G401.6 (cell line): ENCODE results near the gene TVP23C.

Source experiments
- FAIRE-seq: peaks from 2 replicates; lab custom pipeline; 2012; peaks lifted over from hg19 to GRCh38; lab: Jason Lieb, UNC

The TVP23C gene

DNA sequence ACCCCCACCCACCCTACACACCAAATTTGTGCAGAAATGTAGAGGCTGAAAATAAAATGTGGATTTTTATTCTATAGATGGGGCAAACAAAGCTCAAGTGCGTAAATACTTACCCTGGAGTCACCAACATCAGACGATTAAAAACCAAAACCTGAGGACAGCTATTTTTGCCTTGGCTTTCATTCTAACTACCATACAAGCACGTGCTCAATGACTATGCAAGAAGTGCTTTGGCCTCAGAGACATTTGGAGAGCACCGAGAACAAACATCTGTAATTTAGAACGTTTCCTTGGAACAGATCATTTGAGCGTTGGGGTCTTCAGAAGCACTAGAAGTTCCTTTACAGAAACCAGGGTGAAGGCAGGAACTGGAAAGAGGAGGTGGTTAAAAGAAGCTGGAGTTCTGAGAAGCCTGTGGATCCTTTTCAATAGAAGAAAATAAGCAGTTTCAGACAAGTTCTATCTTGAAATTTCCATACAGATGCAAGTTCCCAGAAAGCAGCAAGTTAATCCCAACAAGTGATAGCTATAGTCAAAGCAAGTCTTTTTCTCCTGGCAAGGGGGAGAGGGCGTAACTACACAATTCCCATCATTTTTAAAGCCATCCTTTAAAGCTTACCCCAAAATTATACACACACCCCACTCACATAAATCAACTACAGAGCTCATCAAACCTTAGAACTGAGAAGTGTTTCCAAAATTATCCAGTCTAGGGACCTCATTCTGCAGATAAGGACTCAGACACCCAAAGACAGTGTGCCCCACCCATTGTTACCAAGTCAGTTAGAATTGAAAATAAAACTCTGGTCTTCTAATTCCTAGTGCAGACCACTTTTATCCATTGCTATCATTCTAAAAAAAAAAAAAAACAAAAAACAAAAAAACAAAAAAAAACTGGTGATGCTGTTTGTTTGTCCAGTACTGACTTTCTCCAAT lies 66.3 kb downstream of the TVP23C start:
- FAIRE-seq: no peak

DNA sequence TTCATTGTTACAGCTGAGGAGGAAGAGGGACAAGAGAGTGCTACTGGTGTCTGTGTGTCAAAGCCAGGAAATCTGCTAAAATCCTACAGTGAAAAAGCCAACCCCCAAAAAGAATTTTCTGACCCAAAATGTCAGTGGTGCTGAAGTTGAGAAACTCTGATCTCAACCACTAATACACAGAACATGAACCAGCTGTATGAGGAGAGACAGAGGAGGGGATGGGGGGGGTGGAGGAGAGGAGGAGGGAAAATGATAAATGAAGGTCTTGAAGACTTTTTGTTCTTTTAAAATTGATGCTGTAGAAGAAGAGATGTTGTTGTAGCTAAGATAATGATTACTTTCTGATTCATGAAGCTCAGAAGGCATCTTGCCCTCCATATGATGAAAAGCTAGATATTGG lies 68.5 kb downstream of the TVP23C start:
- no peak for FAIRE-seq

DNA sequence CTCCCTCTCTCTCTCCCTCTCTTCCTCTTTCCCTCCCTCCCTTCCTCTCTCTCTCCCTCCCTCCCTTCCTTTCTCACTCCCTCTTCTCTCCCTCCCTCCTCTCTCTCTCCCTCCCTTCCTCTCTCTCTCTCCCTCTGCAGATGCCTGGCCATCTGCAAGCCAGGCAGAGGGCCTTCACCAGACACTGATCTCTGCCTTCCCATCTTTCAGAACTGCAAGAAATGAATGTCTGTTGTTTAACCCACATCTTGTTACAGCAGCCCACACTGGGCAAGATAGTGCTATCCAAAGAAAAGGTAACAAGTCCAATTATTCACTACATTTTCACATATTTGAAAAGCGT lies 69.6 kb downstream of the TVP23C start:
- no peak for FAIRE-seq

DNA sequence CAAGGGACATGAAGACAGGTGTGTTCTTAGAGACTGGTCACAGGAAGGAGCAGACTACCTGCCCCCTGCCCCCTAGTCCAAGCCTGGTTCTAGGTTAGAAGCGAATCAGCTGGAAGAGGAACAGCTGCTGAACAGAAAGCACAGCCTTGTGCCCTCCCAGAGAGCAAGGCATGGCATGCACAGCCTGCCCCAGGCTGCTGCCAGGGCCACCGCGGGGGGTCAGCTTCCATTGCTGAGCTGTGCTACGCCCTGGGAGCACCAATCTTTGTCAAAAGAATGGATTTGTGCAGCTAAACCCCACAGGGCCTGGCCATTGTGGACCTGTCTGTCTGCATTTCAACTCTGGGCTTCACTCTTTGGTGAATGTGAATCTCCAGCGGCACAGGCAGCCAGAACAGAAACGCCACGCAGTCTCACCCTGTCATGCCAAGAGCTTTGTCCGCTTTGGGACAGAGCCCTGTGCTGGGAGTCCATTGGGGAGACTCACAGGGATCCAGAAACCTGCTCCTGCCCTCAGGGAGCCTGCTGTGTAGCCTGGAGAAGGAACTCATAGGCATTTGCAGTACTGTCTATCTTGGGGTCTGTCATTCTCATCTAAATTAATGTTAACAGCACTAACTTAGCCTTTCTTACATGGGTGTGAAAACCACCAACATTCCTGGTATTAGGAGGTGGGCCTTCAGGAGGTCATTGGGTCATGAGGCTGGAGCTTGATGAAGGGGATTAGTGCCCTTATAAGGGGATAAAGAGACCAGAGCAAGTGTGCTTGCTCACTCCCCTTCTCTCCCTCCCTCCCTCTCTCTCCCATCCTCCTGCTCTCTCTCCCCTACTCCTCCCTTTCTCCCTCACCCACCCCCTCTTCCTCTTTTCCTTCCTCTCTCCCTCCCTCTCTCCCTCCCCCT lies 70.2 kb downstream of the TVP23C start:
- FAIRE-seq: no peak

DNA sequence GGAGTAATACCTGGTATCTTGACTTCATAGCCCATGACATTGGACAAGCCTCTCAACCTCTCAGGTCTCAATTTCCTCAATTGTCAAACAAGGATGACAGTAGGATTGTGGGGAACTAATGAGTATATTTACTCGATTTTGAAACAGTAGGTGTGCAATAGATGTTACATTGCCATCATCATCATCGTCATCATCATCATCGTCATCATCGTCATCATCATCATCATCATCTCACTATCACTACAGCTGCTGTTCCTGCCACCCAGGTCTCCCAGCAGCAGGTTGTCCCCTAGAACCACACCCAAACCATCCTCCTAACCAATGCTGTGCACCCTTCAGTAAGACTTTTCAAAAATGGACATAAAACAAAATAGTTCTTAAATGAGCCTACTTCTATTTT lies 71.1 kb downstream of the TVP23C start:
- FAIRE-seq: no peak

DNA sequence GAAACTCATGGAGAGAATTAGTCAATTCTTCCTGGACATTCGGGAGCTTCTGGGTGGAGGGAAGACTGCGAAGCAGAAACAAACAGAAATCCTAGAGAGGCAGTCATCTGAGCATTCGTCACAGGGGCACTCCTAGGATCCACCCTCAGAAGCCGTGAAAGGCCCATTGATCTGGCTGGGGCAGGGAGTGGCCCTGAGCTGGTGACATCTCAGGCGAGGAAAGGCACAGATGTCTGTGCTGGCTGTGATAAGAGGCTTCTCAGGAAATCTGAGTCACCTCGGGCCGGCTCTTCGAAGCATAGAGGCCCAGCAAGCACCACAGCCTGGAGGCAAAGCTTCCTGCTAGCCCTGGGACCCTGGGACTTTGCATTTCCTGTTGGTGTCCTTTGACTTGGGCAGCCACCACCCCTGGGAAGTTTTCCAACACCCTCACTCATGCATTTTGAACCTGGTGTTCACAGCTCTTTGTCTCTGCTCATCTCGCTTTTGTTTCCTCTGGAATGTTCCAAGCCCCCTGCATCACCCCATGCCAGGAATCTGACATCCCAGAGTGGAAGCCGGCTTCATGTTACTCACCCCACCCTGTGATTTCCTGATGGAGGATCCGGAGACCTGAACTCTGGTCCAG lies 72.5 kb downstream of the TVP23C start:
- FAIRE-seq: no peak

DNA sequence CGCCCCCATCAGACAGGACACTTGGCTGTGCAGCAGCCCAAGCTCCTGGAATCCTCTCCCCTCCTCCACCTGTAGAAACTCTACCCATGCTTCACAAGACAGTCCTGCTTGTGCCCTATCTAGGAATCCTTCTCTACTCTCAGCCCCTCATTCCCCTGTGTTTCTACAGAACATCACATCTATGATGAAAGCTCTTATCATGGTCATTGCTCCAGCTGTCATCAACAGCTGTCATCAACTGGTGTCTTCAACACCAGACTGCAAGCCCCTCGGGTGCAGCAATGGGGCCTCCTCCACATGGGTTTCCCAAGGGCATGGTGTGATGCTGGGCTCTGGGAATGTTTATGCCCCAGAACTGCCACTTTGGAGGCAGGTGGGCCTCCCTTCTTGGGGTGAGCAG lies 74.7 kb downstream of the TVP23C start:
- FAIRE-seq: no peak

DNA sequence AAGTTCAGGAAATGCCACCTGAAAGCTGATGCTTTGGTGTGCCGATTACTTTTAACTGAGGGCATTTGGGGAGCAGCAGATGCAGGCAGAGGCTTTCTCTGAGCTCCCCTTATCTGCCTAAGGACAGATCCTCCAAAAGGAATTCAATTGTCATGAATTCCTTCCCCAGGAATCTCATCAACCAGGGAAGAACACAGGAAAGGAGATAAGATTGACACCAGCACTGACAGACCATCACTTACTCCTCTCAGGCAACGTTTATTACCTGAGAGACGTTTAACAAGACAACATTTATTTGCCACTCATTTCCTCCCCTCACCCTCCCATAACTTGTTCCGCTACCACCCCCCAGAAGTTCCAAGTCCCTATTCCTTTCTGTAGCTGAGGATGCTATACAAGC lies 78.2 kb downstream of the TVP23C start:
- no peak for FAIRE-seq

DNA sequence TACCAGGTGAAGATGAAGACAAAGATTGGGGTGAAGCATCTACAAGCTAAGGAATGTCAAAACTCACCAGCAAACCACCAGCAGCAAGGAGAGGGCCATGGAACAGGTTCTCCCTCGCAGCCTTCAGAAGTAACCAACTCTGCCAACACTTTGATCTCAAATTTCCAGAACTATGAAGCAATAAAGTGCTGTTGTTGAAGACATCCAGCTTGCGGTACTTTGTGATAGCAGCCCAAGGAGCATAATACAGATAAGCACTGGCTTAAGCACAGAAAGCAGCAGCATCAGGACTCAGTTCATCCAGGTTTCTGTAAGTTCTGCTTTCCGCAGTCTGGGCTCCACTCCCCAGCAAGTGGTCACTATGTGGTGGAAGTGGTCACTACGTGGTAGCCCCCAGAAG lies 79.9 kb downstream of the TVP23C start:
- FAIRE-seq: no peak

DNA sequence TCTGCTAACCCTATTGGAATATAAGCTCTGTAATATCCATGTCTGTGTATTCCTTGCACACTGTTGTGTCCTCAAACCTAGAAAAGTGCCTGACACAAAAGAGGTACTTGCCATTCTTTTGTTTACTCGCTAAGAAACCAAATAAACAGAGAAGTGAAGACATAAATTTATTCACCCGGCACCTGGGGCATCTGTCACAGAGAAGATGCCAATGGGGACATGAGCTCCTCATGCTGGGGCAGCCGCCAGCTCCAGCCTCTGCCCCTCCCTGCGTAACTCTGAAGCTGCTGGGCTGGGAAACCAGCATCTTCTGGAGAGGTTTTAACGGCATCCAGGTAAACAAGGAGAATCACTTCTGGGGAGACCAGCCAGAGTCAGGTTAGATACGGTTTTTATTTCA lies 80.8 kb downstream of the TVP23C start:
- FAIRE-seq: no peak

DNA sequence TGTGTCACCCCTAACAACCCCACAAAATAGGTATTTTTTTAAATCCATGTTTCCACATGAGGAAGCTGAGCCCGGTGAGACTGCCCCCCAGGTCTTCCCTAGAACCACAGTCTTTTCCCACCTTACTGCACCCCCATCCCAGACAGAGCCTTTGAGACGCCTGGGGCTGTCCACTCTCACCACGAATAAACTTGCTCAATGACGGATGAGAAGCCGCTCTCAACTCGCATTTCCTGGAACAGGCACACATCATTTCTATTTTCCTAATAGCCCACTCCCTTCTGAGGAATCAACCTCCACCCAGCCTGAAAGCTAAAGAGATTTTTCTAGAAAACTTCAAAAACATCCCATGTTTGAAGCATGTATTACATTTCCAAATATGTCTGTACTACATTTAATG lies 81.8 kb downstream of the TVP23C start:
- FAIRE-seq: no peak

DNA sequence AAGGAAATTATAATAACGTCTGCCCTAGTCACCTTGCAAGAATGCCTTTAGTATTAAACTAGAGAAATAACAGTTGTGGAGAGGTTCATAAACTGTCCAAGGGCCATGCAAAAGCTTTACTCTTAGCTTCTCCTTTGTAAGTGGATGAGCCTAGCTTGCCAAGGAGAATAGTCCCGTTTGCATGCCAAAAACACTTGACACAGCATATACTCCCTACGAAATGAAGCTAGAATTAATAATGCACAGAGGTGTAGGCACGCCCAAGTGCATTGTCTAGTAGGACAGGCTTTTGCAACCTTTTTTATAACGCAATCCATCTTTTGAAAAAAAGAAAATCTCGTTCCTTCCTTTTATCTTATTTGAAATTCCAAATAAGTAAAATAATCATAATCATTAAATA lies 83.1 kb downstream of the TVP23C start:
- no peak for FAIRE-seq

DNA sequence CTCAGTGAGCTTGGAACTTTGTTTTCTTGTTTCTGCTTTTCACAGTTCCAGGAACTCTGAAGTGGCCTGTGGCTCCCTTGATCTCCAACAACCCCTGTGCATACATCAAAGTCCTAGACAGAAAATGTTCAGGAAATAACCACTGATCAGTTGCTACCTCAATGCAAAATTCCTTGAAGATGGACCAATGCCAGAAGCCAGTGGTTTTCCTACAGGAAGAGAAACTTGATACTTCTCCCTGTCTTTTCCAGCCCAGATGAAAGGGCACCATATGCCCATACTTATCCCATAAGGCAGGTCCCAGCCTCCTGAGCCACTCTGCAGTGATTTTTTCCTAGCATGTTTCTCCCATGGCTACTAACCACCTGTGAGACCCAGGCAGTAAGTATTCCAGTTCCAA lies 83.6 kb downstream of the TVP23C start:
- FAIRE-seq: no peak

DNA sequence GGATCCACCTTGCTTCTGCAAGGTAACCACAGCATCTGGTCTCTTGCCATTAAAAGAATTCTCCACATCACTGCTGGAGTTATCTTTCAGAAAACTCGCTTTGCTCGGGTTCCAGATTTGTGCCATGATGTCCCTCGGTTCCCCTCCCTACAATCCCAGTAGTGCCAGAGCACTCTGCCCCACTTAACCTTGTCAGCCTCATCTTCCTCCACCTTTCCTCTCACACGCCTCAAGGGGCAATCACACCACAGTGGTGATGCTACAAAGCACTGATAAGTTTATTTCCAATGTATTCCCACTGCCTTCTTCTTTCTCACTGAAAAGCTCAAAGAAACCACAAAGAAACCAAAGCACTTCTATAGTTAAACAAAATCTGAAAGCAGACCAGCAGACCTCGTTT lies 84.4 kb downstream of the TVP23C start:
- FAIRE-seq: no peak

DNA sequence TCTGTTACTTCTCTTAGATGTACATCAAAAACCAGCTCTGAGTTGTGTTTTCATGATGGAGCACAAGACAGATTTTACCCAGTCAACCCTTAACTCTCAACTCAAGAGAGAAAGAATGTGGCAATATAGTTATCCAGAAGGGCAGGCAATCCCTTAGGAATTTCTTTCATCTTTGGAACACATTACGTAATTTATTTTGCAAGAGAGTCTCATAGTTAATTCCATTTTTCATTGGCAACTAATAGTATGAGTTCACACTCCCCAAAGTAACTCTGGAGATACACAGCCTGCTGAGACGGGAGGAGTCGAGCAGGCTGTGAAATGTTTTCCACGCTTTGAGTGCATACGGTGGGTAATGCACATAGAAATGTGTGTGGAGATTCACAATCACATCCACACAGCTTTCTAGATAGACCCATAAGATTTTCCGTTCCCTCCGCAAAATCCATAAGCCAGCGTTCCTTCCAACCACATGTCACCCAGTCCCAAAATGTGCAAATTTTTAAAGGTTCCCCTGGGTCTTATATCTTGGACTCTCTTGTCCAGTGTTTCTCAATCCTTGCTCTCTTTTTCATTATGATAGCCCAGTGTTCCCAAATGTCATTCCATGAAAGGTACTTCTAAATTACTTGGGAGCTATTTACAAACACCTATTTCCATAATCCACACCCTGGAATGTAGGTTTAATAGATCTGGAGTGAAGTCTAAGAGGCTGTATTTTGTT lies 87.5 kb downstream of the TVP23C start:
- FAIRE-seq: no peak

DNA sequence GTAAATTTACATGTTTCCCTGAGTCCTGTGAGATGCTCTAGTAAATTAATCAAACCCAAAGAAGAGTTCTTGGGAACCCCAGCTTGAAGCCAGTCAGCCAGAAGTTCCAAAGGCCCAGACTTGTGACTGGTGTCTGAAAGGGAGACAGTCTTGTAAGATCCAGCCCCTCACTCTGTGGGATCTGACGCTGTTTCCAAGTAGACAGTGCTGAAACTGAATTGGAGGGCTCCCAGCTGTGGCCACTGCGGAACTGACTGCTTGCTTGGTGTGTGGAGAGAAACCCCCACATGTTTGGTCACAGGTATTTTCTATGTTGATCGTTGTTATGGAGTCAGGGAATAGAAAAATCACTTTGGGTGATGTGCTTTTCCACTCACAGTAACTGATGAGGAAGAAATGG lies 90.4 kb downstream of the TVP23C start:
- FAIRE-seq: no peak

DNA sequence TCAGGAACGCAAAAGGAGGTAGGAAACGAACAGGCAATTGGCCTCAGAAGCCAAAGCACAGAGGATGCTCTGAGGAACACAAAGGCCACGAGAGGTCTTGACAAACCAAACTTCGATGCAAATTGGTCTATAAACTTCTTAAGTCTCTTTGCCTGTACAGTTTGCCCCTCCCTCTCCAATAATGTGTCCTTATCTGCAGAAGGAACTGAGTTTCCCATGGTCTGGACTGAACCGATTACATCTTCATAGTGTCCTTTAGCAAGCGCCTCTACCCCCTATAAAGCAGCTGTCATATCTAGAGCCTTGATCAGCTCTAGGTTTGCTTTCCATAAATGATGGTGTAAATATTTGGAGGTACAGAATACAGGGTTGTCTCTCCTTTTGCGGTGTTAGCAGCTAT lies 92.7 kb downstream of the TVP23C start:
- no peak for FAIRE-seq

DNA sequence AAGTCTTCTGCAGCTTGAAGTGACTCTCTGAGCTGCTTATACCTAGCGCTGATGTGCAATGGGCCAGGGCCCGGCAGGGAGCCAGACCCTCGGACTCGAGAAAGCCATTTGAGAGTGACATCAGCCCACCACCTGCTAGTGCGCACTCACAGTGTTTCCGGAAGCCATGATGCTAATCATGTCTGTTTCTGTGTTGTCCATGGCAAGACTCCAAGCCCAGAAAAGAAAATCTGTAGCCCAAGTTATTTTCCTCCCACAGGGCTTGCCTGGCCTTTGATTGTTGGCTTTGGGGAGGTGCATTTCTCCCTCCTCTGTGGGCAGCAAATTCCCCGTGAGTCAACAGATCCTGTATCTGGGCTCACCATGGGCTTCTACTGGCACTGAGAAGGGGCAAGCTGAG lies 94.0 kb downstream of the TVP23C start:
- FAIRE-seq: no peak

DNA sequence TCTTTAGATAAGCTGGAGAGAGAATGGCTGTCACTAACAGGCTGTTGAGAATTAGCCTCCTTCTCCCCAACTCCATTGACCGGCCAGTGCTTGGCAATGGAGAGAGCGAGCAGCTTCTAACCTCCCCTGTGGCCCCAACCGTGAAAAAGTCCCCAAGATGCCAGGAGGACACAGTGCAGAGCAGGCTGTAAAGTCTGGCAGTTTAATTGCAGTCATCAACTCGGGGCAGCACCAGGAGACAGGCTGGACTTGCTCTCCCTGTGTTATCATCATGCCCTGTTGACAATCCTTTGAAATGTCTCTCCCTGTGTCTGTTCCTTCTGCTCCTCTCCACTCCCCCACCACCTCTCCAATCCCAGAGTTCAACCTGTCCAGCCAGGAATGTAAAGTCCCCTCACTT lies 95.2 kb downstream of the TVP23C start:
- no peak for FAIRE-seq

DNA sequence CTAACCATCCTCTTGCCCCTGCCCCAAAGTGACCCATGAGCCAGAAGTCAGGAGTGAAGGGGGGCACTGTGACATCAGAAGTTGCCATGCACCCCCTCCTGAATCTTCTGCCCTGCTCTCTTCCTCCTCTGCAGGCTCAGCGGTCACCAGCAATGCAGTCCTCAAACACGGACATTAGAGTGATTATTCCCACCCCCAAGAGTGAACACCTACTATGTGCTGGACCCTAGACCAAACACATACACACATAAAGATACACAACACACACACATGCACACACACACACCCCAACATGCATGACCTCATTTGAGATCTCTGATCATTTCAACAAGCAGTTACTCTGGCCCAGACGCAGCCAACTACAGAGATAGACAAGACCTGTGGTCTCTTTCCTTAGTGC lies 95.7 kb downstream of the TVP23C start, which contains the start of gene CDRT4:
Gene CDRT4 (minus strand): TSS at position 30 of the 400 bp plus-strand sequence. CDS start 27,383 bp downstream, outside the sequence.
- no peak for FAIRE-seq

DNA sequence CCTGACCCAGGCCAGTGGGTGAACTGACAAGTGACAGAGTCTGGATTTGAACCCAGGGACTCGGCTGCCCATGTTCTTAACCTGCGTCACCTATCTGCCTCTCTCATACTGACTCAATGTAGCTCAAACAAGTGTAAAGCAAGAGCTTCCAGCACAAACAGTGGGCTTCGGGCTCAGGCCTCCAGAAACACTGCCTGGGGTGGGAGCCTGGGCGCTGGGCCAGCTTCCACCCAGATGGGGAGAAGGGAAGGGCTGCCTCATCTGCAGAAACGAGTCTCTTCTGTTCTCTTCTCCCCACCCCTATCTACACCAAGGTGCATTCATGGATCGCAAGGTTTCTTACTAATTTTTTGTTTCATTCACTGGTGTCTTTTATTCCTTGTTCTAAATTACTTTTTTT lies 97.2 kb downstream of the TVP23C start:
- no peak for FAIRE-seq

DNA sequence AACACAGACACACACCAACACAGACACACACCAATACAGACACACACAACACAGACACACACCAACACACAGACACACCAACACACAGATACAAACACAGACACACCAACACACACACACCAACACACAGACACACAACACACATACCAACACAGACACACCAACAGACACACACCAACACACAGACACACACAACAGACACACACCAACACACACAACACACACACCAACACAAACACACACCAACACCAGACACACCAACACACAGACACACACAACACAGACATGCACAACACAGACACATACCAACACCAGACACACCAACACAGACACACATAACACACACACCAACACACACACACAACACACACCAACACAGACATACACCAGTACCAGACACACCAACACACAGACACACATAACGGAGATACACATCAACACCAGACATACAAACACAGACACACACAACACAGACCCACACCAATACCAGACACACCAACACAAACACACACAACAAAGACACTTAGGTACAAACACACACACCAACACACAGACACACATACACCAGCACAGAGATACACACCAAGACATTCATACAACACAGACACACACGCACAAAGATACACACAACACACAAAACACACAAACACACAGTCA lies 98.1 kb downstream of the TVP23C start:
- FAIRE-seq: no peak
